IMR-90 (cell line): ENCODE data around the gene CHMP4A. TPM values are rescaled to one million over a fixed set of nuclear protein-coding genes. Genes with fewer than 3 reads are reported as not detected.

ENCODE experiments used
- ATAC-seq: fragments of 200-7000 bp; cut with Tn5 transposase; 2 replicates; pipeline ENCODE4 v1.9.1; 2020; ENCODE audit warnings: low read depth, mild to moderate bottlenecking, moderate library complexity
- BruUV-seq: library from RNA; stranded (reverse); fragments of 400-500 nt; replicated peaks from 2 replicates; lab custom pipeline; 2021; lab: Mats Ljungman, UMichigan
- CTCF ChIA-PET: fragments of 300-600 bp; formaldehyde crosslinking; extraction: SDS; loops from one replicate; lab custom pipeline; 2021; ENCODE audit warnings: antibody characterized with exemption; lab: Yijun Ruan, JAX
- POLR2A ChIA-PET: fragments of 300-600 bp; sonication (Branson Sonifier 250); formaldehyde crosslinking; loops from one replicate; lab custom pipeline; 2022; ENCODE audit warnings: antibody characterized with exemption; ENCODE audit not compliant: unreplicated experiment; lab: Charles Lee
- DNase-seq: peaks from one replicate; pipeline ENCODE4 v3.0.0; 2013
- H2AFZ ChIP-seq: replicated peaks from 2 replicates; pipeline ENCODE3; 2013; ENCODE audit warnings: low read length, mild to moderate bottlenecking; ENCODE audit not compliant: poor library complexity
- H2AK5ac ChIP-seq: 2 replicates; pipeline ENCODE4 v1.6.1; 2013; ENCODE audit warnings: low read depth, low read length, inconsistent platforms
- H2AK9ac ChIP-seq: replicated peaks from 2 replicates; pipeline ENCODE3; 2013; ENCODE audit warnings: mild to moderate bottlenecking, low read depth, low read length, moderate library complexity; ENCODE audit not compliant: poor library complexity
- H2BK120ac ChIP-seq: 2 replicates; pipeline ENCODE4 v1.6.1; 2013; ENCODE audit warnings: low read depth, low read length, inconsistent platforms
- H2BK15ac ChIP-seq: 3 replicates; pipeline ENCODE4 v1.6.1; 2013; ENCODE audit warnings: low read depth, low read length, inconsistent platforms
- H2BK20ac ChIP-seq: 2 replicates; pipeline ENCODE4 v1.6.1; 2013; ENCODE audit warnings: low read depth, mild to moderate bottlenecking, inconsistent platforms, low read length, moderate library complexity
- H2BK5ac ChIP-seq: 2 replicates; pipeline ENCODE4 v1.6.1; 2013; ENCODE audit warnings: mild to moderate bottlenecking, low read depth, low read length, inconsistent platforms; ENCODE audit not compliant: poor library complexity, severe bottlenecking
- H3K14ac ChIP-seq: replicated peaks from 2 replicates; pipeline ENCODE4 v1.6.1; 2013; ENCODE audit warnings: low read depth, low read length, inconsistent platforms
- H3K18ac ChIP-seq: 2 replicates; pipeline ENCODE4 v1.6.1; 2013; ENCODE audit warnings: low read depth, low read length, control low read depth
- H3K23ac ChIP-seq: 2 replicates; pipeline ENCODE4 v1.6.1; 2013; ENCODE audit warnings: low read depth, low read length, inconsistent platforms
- H3K27ac ChIP-seq: 2 replicates; pipeline ENCODE4 v1.5.1; 2013; ENCODE audit warnings: mild to moderate bottlenecking, control low read depth, low read length; ENCODE audit not compliant: insufficient read depth
- H3K27me3 ChIP-seq: 2 replicates; pipeline ENCODE4 v1.6.1; 2013; ENCODE audit warnings: low read length; ENCODE audit not compliant: control insufficient read depth, insufficient read depth
- H3K36me3 ChIP-seq: 2 replicates; pipeline ENCODE4 v1.6.1; 2013; ENCODE audit warnings: low read length, mixed read lengths; ENCODE audit not compliant: control insufficient read depth, insufficient read depth
- H3K4ac ChIP-seq: 2 replicates; pipeline ENCODE4 v1.6.1; 2013; ENCODE audit warnings: low read depth, low read length, inconsistent platforms
- H3K4me1 ChIP-seq: 2 replicates; pipeline ENCODE4 v1.6.1; 2013; ENCODE audit warnings: low read length, mixed read lengths; ENCODE audit not compliant: control insufficient read depth, insufficient read depth
- H3K4me2 ChIP-seq: 2 replicates; pipeline ENCODE4 v1.6.1; 2013; ENCODE audit warnings: low read depth, mild to moderate bottlenecking, control low read depth, low read length, moderate library complexity
- H3K4me3 ChIP-seq: 2 replicates; pipeline ENCODE4 v1.5.1; 2013; ENCODE audit warnings: low read depth, mild to moderate bottlenecking, control low read depth, low read length, moderate library complexity; ENCODE audit not compliant: insufficient read depth
- H3K56ac ChIP-seq: 2 replicates; pipeline ENCODE4 v1.6.1; 2013; ENCODE audit warnings: low read length, inconsistent platforms; ENCODE audit not compliant: insufficient read depth; ENCODE audit errors: extremely low read depth
- H3K79me1 ChIP-seq, 2 experiments: 2 replicates each; pipeline ENCODE4 v1.6.1; 2013; ENCODE audit warnings: low read length in 2 of 2, inconsistent platforms in 1 of 2, low read depth in 1 of 2
- H3K9ac ChIP-seq: 2 replicates; pipeline ENCODE4 v1.6.1; 2013; ENCODE audit warnings: low read depth, low read length, control low read depth
- H3K9me1 ChIP-seq: 2 replicates; pipeline ENCODE4 v1.6.1; 2013; ENCODE audit warnings: low read length, inconsistent platforms; ENCODE audit not compliant: insufficient read depth
- H3K9me3 ChIP-seq: 2 replicates; pipeline ENCODE4 v1.6.1; 2013; ENCODE audit warnings: low read length; ENCODE audit not compliant: control insufficient read depth, insufficient read depth
- H4K20me1 ChIP-seq: 2 replicates; pipeline ENCODE4 v1.6.1; 2013; ENCODE audit warnings: low read length, inconsistent platforms; ENCODE audit not compliant: insufficient read depth
- H4K5ac ChIP-seq: 2 replicates; pipeline ENCODE4 v1.6.1; 2013; ENCODE audit warnings: mild to moderate bottlenecking, low read depth, low read length, control low read depth
- H4K8ac ChIP-seq, 2 experiments: 2 replicates each; pipeline ENCODE4 v1.6.1; 2013; ENCODE audit warnings: low read depth in 2 of 2, low read length in 2 of 2, control low read depth in 1 of 2, inconsistent platforms in 1 of 2
- H4K91ac ChIP-seq: 2 replicates; pipeline ENCODE4 v1.6.1; 2013; ENCODE audit warnings: low read depth, low read length, inconsistent platforms; ENCODE audit not compliant: insufficient read depth
- CHD1 ChIP-seq: IDR thresholded peaks from 2 replicates; pipeline ENCODE4 v1.6.1; 2012; ENCODE audit warnings: low read depth, low read length, improper control_type of control experiment
- MAZ ChIP-seq: IDR thresholded peaks from 2 replicates; pipeline ENCODE4 v1.6.1; 2012; ENCODE audit warnings: low read depth, mild to moderate bottlenecking, low read length, improper control_type of control experiment, moderate library complexity, borderline replicate concordance
- POLR2A ChIP-seq: IDR thresholded peaks from 2 replicates; pipeline ENCODE4 v1.6.1; 2012; ENCODE audit warnings: mild to moderate bottlenecking, low read depth, low read length
- RAD21 ChIP-seq: IDR thresholded peaks from 2 replicates; pipeline ENCODE4 v1.6.1; 2012; ENCODE audit warnings: low read length, improper control_type of control experiment
- RCOR1 ChIP-seq: IDR thresholded peaks from 2 replicates; pipeline ENCODE4 v1.6.1; 2012; ENCODE audit warnings: mild to moderate bottlenecking, low read length, improper control_type of control experiment; ENCODE audit not compliant: insufficient replicate concordance
- SMC3 ChIP-seq: fragments of 150-350 bp; IDR thresholded peaks from 2 replicates; pipeline ENCODE4 v1.6.1; 2016; ENCODE audit warnings: low read depth, mild to moderate bottlenecking, antibody characterized with exemption, low read length, moderate library complexity
- WGBS, 2 experiments: methylation state at CpG; one replicate each; pipeline versions ENCODE4 v1.1.5 to v1.1.7; 2013; ENCODE audit warnings: missing lambda C conversion rate in 2 of 2; ENCODE audit not compliant: insufficient read length in 1 of 2; ENCODE audit errors: extremely low coverage in 2 of 2; 5-methylcytosine and 5-hydroxymethylcytosine counted together
- dilution Hi-C: fragments of 300-500 bp; cut with HindIII; formaldehyde crosslinking; loops from one replicate; pipeline ENCODE4 v1.14.3; 2018; ENCODE audit warnings: low sequenced_read_pairs; ENCODE audit not compliant: unreplicated experiment
- in situ Hi-C: fragments of 300-500 bp; cut with MboI; formaldehyde crosslinking; loops from 3 replicates; pipeline ENCODE4 v1.14.3; 2019; ENCODE audit warnings: low sequenced_read_pairs, inconsistent platforms, mixed read lengths
- intact Hi-C: fragments of 100-400 bp; cut with micrococcal nuclease; formaldehyde crosslinking; loops from 2 replicates; pipeline ENCODE4 v1.10.0; 2022
- polyA plus RNA-seq, 3 experiments: library from polyadenylated mRNA; depleted of rRNA; stranded (reverse); fragments of >200 nt; gene quantifications; 2 replicates each; pipeline ENCODE4 v1.2.3, GENCODE V29; 2012; ENCODE audit warnings: low replicate concordance in 1 of 3
- total RNA-seq: library from RNA; depleted of rRNA; stranded (reverse); fragments of >200 nt; gene quantifications from 2 replicates; pipeline ENCODE4 v1.2.3, GENCODE V29; 2012

Gene CHMP4A
- total and polyA plus RNA-seq, 2 of the 4 experiments (the other 2 are of a cell fraction), result 22.0 to 63.8 TPM

DNA sequence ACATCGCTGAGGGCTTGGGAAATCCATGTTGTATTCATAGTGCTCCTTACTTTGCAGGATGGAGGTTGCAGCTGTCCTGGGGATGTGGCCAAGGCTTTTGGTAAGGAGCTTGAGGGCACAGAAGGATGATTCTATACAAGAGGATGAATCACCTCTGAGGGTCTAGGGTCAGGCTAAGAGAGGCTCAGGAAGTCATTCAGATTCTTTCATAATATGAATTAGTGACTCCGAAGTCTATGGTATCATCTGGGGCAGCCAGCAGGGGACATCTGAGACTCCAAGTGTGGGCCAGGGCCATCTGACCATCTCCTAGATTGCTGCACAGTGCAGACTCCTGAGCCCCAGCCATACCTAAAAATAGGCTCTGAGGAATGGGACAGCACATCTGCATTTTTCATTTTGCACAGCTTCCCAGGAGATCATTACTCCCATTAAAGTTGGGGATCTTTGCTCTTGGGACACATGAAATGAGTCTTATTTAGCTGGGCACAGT lies 24.2 kb upstream of the CHMP4A start:
- CTCF ChIA-PET, result no interaction called here
- intact Hi-C loops, result no loop called here

More for the DNA sequence above, 24.2 kb upstream of the CHMP4A start:
- Histone ChIP-seq H4K20me1 (peaks cover 4% of the 10 kb centered on the region), H4K91ac (no peak overlapping the region), H2BK5ac (no peak overlapping the region), H3K4me3 (no peak overlapping the region), H4K5ac (no peak overlapping the region), H3K27me3 (no peaks in the 10 kb centered on the region), H3K36me3 (peaks cover 44% of the 10 kb centered on the region), H2BK15ac (no peak overlapping the region), H3K27ac (no peak overlapping the region), H3K14ac (no peak overlapping the region), H3K18ac (no peak overlapping the region), H3K9me3 (no peaks in the 10 kb centered on the region), H3K79me1 (peaks cover 64 to 90% of the 10 kb centered on the region in 2 experiments), H3K9me1 (peaks cover 30% of the 10 kb centered on the region), H2AFZ (no peak overlapping the region), H3K4me2 (no peak overlapping the region), H3K4ac (no peak overlapping the region), H2AK9ac (no peak overlapping the region), H2BK120ac (no peak overlapping the region), H3K23ac (no peak overlapping the region), H3K9ac (no peak overlapping the region), H2BK20ac (no peak overlapping the region), H3K56ac (no peak overlapping the region), H4K8ac (no peak overlapping the region), H3K4me1 (peaks cover 15% of the 10 kb centered on the region), H2AK5ac (no peak overlapping the region)
- whole genome bisulfite sequencing, 2 experiments, result 100% methylated on average over 1 of the region's 2 CpGs; no CpG with 5 or more reads in 1 of the 2 experiments
- POLR2A ChIA-PET, result no interaction called here
- TF ChIP-seq MAZ (no peak), SMC3 (no peak), CHD1 (no peak), RAD21 (no peak), RCOR1 (no peak), POLR2A (no peak)
- BruUV-seq, result no TSS peak
- in situ Hi-C loops, result loop anchor here (10.0 kb wide), 1 partner anchor 197 kb away; no protein-coding TSS in a partner anchor
- dilution Hi-C loops, result no loop called here
- DNase-seq (no peak), ATAC-seq (no peak)
